HepG2 (cell line): Measurements from ENCODE around the gene B3GAT3. TPM values are rescaled to one million over a fixed set of nuclear protein-coding genes. Genes with fewer than 3 reads are reported as not detected.

Source experiments
- CTCF ChIP-seq: sonication (generic); formaldehyde crosslinking; IDR thresholded peaks from 2 replicates; pipeline ENCODE4 v1.5.0; 2020; ENCODE audit warnings: mild to moderate bottlenecking, missing genetic modification reagents, moderate library complexity
- GMEB1 ChIP-seq: sonication (generic); formaldehyde crosslinking; IDR thresholded peaks from 2 replicates; pipeline ENCODE4 v1.5.1; 2020; ENCODE audit warnings: missing genetic modification reagents, mild to moderate bottlenecking, borderline replicate concordance
- MED8 ChIP-seq: sonication (generic); formaldehyde crosslinking; IDR thresholded peaks from 2 replicates; pipeline ENCODE4 v1.8.1; 2023; ENCODE audit warnings: mild to moderate bottlenecking, missing genetic modification reagents; ENCODE audit not compliant: insufficient replicate concordance
- MLXIP ChIP-seq: sonication (generic); formaldehyde crosslinking; IDR thresholded peaks from 2 replicates; pipeline ENCODE4 v1.9.0; 2021; ENCODE audit warnings: missing genetic modification reagents, borderline replicate concordance
- MXI1 ChIP-seq: IDR thresholded peaks from 3 replicates; pipeline ENCODE4 v1.6.1; 2012; ENCODE audit warnings: low read depth, low read length, inconsistent platforms, borderline replicate concordance
- SMC3 ChIP-seq: IDR thresholded peaks from 2 replicates; pipeline ENCODE4 v1.6.1; 2011; ENCODE audit warnings: low read length, improper control_type of control experiment
- WIZ ChIP-seq: sonication (generic); formaldehyde crosslinking; IDR thresholded peaks from 2 replicates; pipeline ENCODE4 v1.5.1; 2020; ENCODE audit warnings: mild to moderate bottlenecking, missing genetic modification reagents
- ZBTB10 ChIP-seq: sonication (generic); formaldehyde crosslinking; IDR thresholded peaks from 2 replicates; pipeline ENCODE4 v1.4.0; 2020; ENCODE audit warnings: missing genetic modification reagents, borderline replicate concordance
- ZBTB46 ChIP-seq: sonication (generic); formaldehyde crosslinking; IDR thresholded peaks from 2 replicates; pipeline ENCODE4 v1.4.0; 2020; ENCODE audit warnings: mild to moderate bottlenecking, missing genetic modification reagents, borderline replicate concordance
- ZNF274 ChIP-seq: sonication (generic); formaldehyde crosslinking; IDR thresholded peaks from 2 replicates; pipeline ENCODE4 v1.5.1; 2020; ENCODE audit warnings: mild to moderate bottlenecking, missing genetic modification reagents
- ZNF282 ChIP-seq: fragments of 450-650 bp; IDR thresholded peaks from 2 replicates; pipeline ENCODE4 v1.6.1; 2018; ENCODE audit not compliant: partially characterized antibody
- ZNF562 ChIP-seq: sonication (generic); formaldehyde crosslinking; IDR thresholded peaks from 2 replicates; pipeline ENCODE4 v1.8.0; 2022; ENCODE audit warnings: missing genetic modification reagents, borderline replicate concordance
- ZNF607 ChIP-seq: sonication (generic); formaldehyde crosslinking; IDR thresholded peaks from 2 replicates; pipeline ENCODE4 v1.5.1; 2020; ENCODE audit warnings: missing genetic modification reagents, mild to moderate bottlenecking, borderline replicate concordance
- ZNF709 ChIP-seq: sonication (generic); formaldehyde crosslinking; IDR thresholded peaks from 2 replicates; pipeline ENCODE4 v1.5.0; 2020; ENCODE audit warnings: mild to moderate bottlenecking, missing genetic modification reagents
- polyA plus RNA-seq, 8 experiments: library from polyadenylated mRNA; depleted of rRNA in 3 of 8; stranded (reverse) in 7 of 8; unstranded in 1 of 8; fragments of >200 nt; fragmentation: Illumina TruSeq in 4 of 8; extraction: Trizol in 4 of 8; gene quantifications; 2 replicates each; pipeline versions ENCODE4 v1.2.1 to v1.2.3, GENCODE V29; 2011 to 2016; ENCODE audit warnings: low read depth in 4 of 8, missing spikeins in 1 of 8, mixed read lengths in 1 of 8; ENCODE audit not compliant: insufficient read depth in 1 of 8
- total RNA-seq, 5 experiments: library from RNA; depleted of rRNA; stranded (reverse); fragments of >200 nt; fragmentation: Illumina TruSeq; extraction: Trizol; gene quantifications; 2 replicates each; pipeline ENCODE4 v1.2.3, GENCODE V29; 2016; ENCODE audit warnings: low read depth in 1 of 5

Gene B3GAT3
- total and polyA plus RNA-seq, 2 of the 13 experiments (the other 11 are each of a cell fraction or from before 2014, with no cell fraction given), result 21.3 to 26.1 TPM

- peak; percentile 85 for TF ChIP-seq CTCF (CRISPR knock-in tag)
- no peak for TF ChIP-seq ZNF709 (CRISPR knock-in tag)
- 0 out of 3 replicates have a peak, but pooled peaks have one; percentile 26 for TF ChIP-seq MXI1
- TF ChIP-seq ZBTB10 (CRISPR knock-in tag), result no peak
- TF ChIP-seq WIZ (CRISPR knock-in tag), result no peak
- no peak for TF ChIP-seq ZNF607 (CRISPR knock-in tag)
- TF ChIP-seq MLXIP, result no peak
- TF ChIP-seq SMC3, result peak; percentile 77
- no peak for TF ChIP-seq ZNF282
- no peak for TF ChIP-seq ZBTB46 (CRISPR knock-in tag)
- no peak for TF ChIP-seq ZNF562 (CRISPR knock-in tag)
- TF ChIP-seq GMEB1 (CRISPR knock-in tag), result no peak
- TF ChIP-seq MED8 (CRISPR knock-in tag), result no peak
- no peak for TF ChIP-seq ZNF274 (CRISPR knock-in tag)
Observed at GRCh38 chr11:62593434-62594044, 28.2 kb downstream of the B3GAT3 start (continued).
